Fibroblast of lung (primary cell): ENCODE data around the gene COL18A1. TPM values are rescaled to one million over a fixed set of nuclear protein-coding genes. Genes with fewer than 3 reads are reported as not detected.

Experiments
- DNase-seq, 2 donors: peaks; one replicate each; pipeline versions ENCODE4 v3.0.0 to v3.0.0-alpha.2; 2010; ENCODE audit warnings: low read depth in 2 of 2
- H2AFZ ChIP-seq: 2 replicates; pipeline ENCODE4 v1.5.1; 2012; ENCODE audit warnings: low read length, control low read depth, inconsistent platforms
- H3K27ac ChIP-seq: 2 replicates; pipeline ENCODE4 v1.5.1; 2011; ENCODE audit warnings: low read length, control low read depth; ENCODE audit not compliant: insufficient read depth
- H3K27me3 ChIP-seq: 2 replicates; pipeline ENCODE4 v1.5.1; 2011; ENCODE audit warnings: mild to moderate bottlenecking, low read length; ENCODE audit not compliant: control insufficient read depth, insufficient read depth
- H3K36me3 ChIP-seq: 2 replicates; pipeline ENCODE4 v1.5.1; 2011; ENCODE audit warnings: low read length; ENCODE audit not compliant: control insufficient read depth, insufficient read depth
- H3K4me1 ChIP-seq: 2 replicates; pipeline ENCODE4 v1.5.1; 2011; ENCODE audit warnings: low read length; ENCODE audit not compliant: control insufficient read depth, insufficient read depth; ENCODE audit errors: extremely low read depth
- H3K4me2 ChIP-seq: 2 replicates; pipeline ENCODE4 v1.5.1; 2011; ENCODE audit warnings: low read length, control low read depth; ENCODE audit not compliant: insufficient read depth; ENCODE audit errors: extremely low read depth
- H3K4me3 ChIP-seq, 4 experiments: fragments of 200-600 bp in 1 of 4; sonication (generic) in 1 of 4; replicated peaks in 1 of 4; 2 replicates each; pipeline ENCODE4 v1.5.1; 2011 to 2016; ENCODE audit warnings: low read length in 4 of 4, low read depth in 3 of 4, mild to moderate bottlenecking in 3 of 4, control low read depth in 2 of 4, inconsistent platforms in 1 of 4, mixed read lengths in 1 of 4; ENCODE audit not compliant: insufficient read depth in 1 of 4; ENCODE audit errors: control extremely low read depth in 1 of 4
- H3K79me2 ChIP-seq: 2 replicates; pipeline ENCODE4 v1.5.1; 2012; ENCODE audit warnings: mild to moderate bottlenecking, low read length, inconsistent platforms; ENCODE audit not compliant: control insufficient read depth, insufficient read depth
- H3K9ac ChIP-seq: 2 replicates; pipeline ENCODE4 v1.5.1; 2011; ENCODE audit warnings: mild to moderate bottlenecking, low read length, control low read depth; ENCODE audit not compliant: insufficient read depth
- H3K9me3 ChIP-seq: 2 replicates; pipeline ENCODE4 v1.5.1; 2012; ENCODE audit warnings: low read depth, low read length; ENCODE audit not compliant: control insufficient read depth, insufficient read depth
- H4K20me1 ChIP-seq: 2 replicates; pipeline ENCODE4 v1.5.1; 2011; ENCODE audit warnings: low read length; ENCODE audit not compliant: control insufficient read depth, insufficient read depth; ENCODE audit errors: extremely low read depth
- CTCF ChIP-seq, 2 donors: IDR thresholded peaks in 1 of 2; conservative IDR thresholded peaks in 1 of 2; 1 replicate in 1 of 2; 2 replicates in 1 of 2; pipeline ENCODE4 v1.5.1; 2011 to 2012; ENCODE audit warnings: low read length in 2 of 2, control low read depth in 1 of 2, inconsistent platforms in 1 of 2, low read depth in 1 of 2, mild to moderate bottlenecking in 1 of 2
- EZH2 ChIP-seq: IDR thresholded peaks from 2 replicates; pipeline ENCODE4 v1.5.1; 2012; ENCODE audit warnings: low read length, control low read depth, mild to moderate bottlenecking; ENCODE audit errors: missing control alignments
- polyA plus RNA-seq, 2 donors: library from polyadenylated mRNA; depleted of rRNA in 1 of 2; stranded (reverse) in 1 of 2; unstranded in 1 of 2; fragments of >200 nt; gene quantifications; 2 replicates each; pipeline ENCODE4 v1.2.1, GENCODE V29; 2011 to 2012; ENCODE audit warnings: missing spikeins in 1 of 2
- total RNA-seq: library from RNA; depleted of rRNA; stranded (reverse); fragments of >200 nt; gene quantifications from 2 replicates; pipeline ENCODE4 v1.2.1, GENCODE V29; 2014

Gene COL18A1
- total and polyA plus RNA-seq, 2 donors (not counting 1 experiment from before 2014, with no cell fraction given): 24.3 to 38.8 TPM

GRCh38 chr21:45420061-45421041 lies 15.4 kb downstream of the COL18A1 start:
- peak in 1 of 2 donors; percentile 40 for DNase-seq

GRCh38 chr21:45421071-45421845 lies 16.3 kb downstream of the COL18A1 start:
- Histone ChIP-seq H3K79me2 (peaks cover 3% of the 10 kb centered on the region), H4K20me1 (no peaks in the 10 kb centered on the region)

More at GRCh38 chr21:45420061-45421041, 15.4 kb downstream of the COL18A1 start:
- Histone ChIP-seq H2AFZ (no peak overlapping the region), H3K4me2 (no peak overlapping the region), H4K20me1 (no peaks in the 10 kb centered on the region), H3K27me3 (no peaks in the 10 kb centered on the region), H3K4me3 (no peak overlapping the region), H3K36me3 (no peaks in the 10 kb centered on the region), H3K27ac (no peak overlapping the region), H3K9ac (no peak overlapping the region), H3K4me1 (no peaks in the 10 kb centered on the region), H3K9me3 (no peaks in the 10 kb centered on the region), H3K79me2 (peaks cover 3% of the 10 kb centered on the region)
- TF ChIP-seq CTCF (conservative IDR thresholded peaks at IDR 0.05 in 1 of 2, IDR thresholded peaks at IDR 0.05 in 1 of 2; ENCODE audit: low read depth in 1 of 2, low read length in 2 of 2) (no peak), EZH2 (no peak)

More at GRCh38 chr21:45421071-45421845, 16.3 kb downstream of the COL18A1 start:
- no peaks in the 10 kb centered on the region for H3K36me3 ChIP-seq
- DNase-seq: no peak
- no peak overlapping the region for H3K9ac ChIP-seq
- H3K4me3 ChIP-seq: no peak overlapping the region
- H3K27ac ChIP-seq: no peak overlapping the region
- H3K9me3 ChIP-seq: no peaks in the 10 kb centered on the region
- no peak overlapping the region for H2AFZ ChIP-seq
- no peaks in the 10 kb centered on the region for H3K27me3 ChIP-seq
- no peak overlapping the region for H3K4me2 ChIP-seq
- no peaks in the 10 kb centered on the region for H3K4me1 ChIP-seq
- TF ChIP-seq EZH2 (no peak), CTCF (conservative IDR thresholded peaks at IDR 0.05 in 1 of 2, IDR thresholded peaks at IDR 0.05 in 1 of 2; ENCODE audit: low read depth in 1 of 2, low read length in 2 of 2) (no peak)
